ENCODE data around the gene PCNX4.
A peak's percentile ranks its signal among the peaks of the same experiment; 100 is the strongest.

PCNX4 gene

GRCh38 chr14:60116181-60116580 lies 24.5 kb downstream of the PCNX4 start:
- no peak for TF ChIP-seq REST (IDR thresholded peaks at IDR 0.05; ENCODE audit: insufficient read depth in 1 of 2, low read depth in 2 of 2, low read length in 2 of 2)
- no peak for TF ChIP-seq TAF1 (IDR thresholded peaks at IDR 0.05; ENCODE audit: borderline replicate concordance, insufficient read depth, low read length)
- no peak for TF ChIP-seq FOXP2 (optimal IDR thresholded peaks at IDR 0.05; ENCODE audit: borderline replicate concordance, extremely low read depth, extremely low read length, insufficient read depth)
- no peak for TF ChIP-seq POLR2AphosphoS5 (IDR thresholded peaks at IDR 0.05; ENCODE audit: low read depth, low read length)
- TF ChIP-seq SIN3A (IDR thresholded peaks at IDR 0.05; ENCODE audit: borderline replicate concordance, insufficient read depth, low read length): no peak

GRCh38 chr14:60125918-60126317 lies 34.2 kb downstream of the PCNX4 start:
- TF ChIP-seq FOXP2 (optimal IDR thresholded peaks at IDR 0.05; ENCODE audit: borderline replicate concordance, extremely low read depth, extremely low read length, insufficient read depth): no peak
- TF ChIP-seq REST (IDR thresholded peaks at IDR 0.05; ENCODE audit: insufficient read depth in 1 of 2, low read depth in 2 of 2, low read length in 2 of 2): no peak
- TF ChIP-seq POLR2AphosphoS5 (IDR thresholded peaks at IDR 0.05; ENCODE audit: low read depth, low read length): no peak
- no peak for TF ChIP-seq TAF1 (IDR thresholded peaks at IDR 0.05; ENCODE audit: borderline replicate concordance, insufficient read depth, low read length)
- TF ChIP-seq SIN3A (IDR thresholded peaks at IDR 0.05; ENCODE audit: borderline replicate concordance, insufficient read depth, low read length): no peak

- TF ChIP-seq REST (IDR thresholded peaks at IDR 0.05; ENCODE audit: insufficient read depth in 1 of 2, low read depth in 2 of 2, low read length in 2 of 2): no peak
- no peak for TF ChIP-seq SIN3A (IDR thresholded peaks at IDR 0.05; ENCODE audit: borderline replicate concordance, insufficient read depth, low read length)
- TF ChIP-seq POLR2AphosphoS5 (IDR thresholded peaks at IDR 0.05; ENCODE audit: low read depth, low read length): no peak
- TF ChIP-seq FOXP2 (optimal IDR thresholded peaks at IDR 0.05; ENCODE audit: borderline replicate concordance, extremely low read depth, extremely low read length, insufficient read depth): no peak
- no peak for TF ChIP-seq TAF1 (IDR thresholded peaks at IDR 0.05; ENCODE audit: borderline replicate concordance, insufficient read depth, low read length)
Observed at GRCh38 chr14:60133487-60133886, 41.8 kb downstream of the PCNX4 start.

GRCh38 chr14:60134702-60135101 lies 43.0 kb downstream of the PCNX4 start:
- no peak for TF ChIP-seq REST (IDR thresholded peaks at IDR 0.05; ENCODE audit: insufficient read depth in 1 of 2, low read depth in 2 of 2, low read length in 2 of 2)
- no peak for TF ChIP-seq TAF1 (IDR thresholded peaks at IDR 0.05; ENCODE audit: borderline replicate concordance, insufficient read depth, low read length)
- no peak for TF ChIP-seq POLR2AphosphoS5 (IDR thresholded peaks at IDR 0.05; ENCODE audit: low read depth, low read length)
- no peak for TF ChIP-seq FOXP2 (optimal IDR thresholded peaks at IDR 0.05; ENCODE audit: borderline replicate concordance, extremely low read depth, extremely low read length, insufficient read depth)

GRCh38 chr14:60151715-60152114 lies 60.0 kb downstream of the PCNX4 start:
- TF ChIP-seq FOXP2 (optimal IDR thresholded peaks at IDR 0.05; ENCODE audit: borderline replicate concordance, extremely low read depth, extremely low read length, insufficient read depth) (peak; percentile 86), REST (IDR thresholded peaks at IDR 0.05; ENCODE audit: insufficient read depth in 1 of 2, low read depth in 2 of 2, low read length in 2 of 2) (no peak)

Data from PFSK-1 (cell line).